HTR-8/SVneo (cell line): Measurements from ENCODE around the gene TAS1R3.
"Not testable (repeated sequence)": the region's sequence is repeated elsewhere in the genome, so short reads cannot be mapped to it uniquely, and the experiment has no call there.

Experiments used
- DNase-seq: peaks from one replicate; pipeline ENCODE4 v3.0.0; 2011; ENCODE audit warnings: low spot score, mixed read lengths; ENCODE audit not compliant: insufficient read length
- FAIRE-seq: peaks from 2 replicates; lab custom pipeline; 2011; peaks lifted over from hg19 to GRCh38; lab: Jason Lieb, UNC

The TAS1R3 gene

GRCh38 chr1:1361233-1361981 lies 30.3 kb downstream of the TAS1R3 start:
- FAIRE-seq (no peak), DNase-seq (no peak)

GRCh38 chr1:1361982-1362423 lies 30.9 kb downstream of the TAS1R3 start:
- no peak for DNase-seq

GRCh38 chr1:1364266-1364665 lies 33.2 kb downstream of the TAS1R3 start:
- FAIRE-seq (no peak), DNase-seq (no peak)

More at GRCh38 chr1:1361982-1362423, 30.9 kb downstream of the TAS1R3 start:
- FAIRE-seq, result peak; percentile 16

- FAIRE-seq, result peak; percentile 44
- DNase-seq, result no peak
These were observed 35.0 kb downstream of the TAS1R3 start for GRCh38 chr1:1365875-1366698.

GRCh38 chr1:1366699-1367066 lies 35.6 kb downstream of the TAS1R3 start:
- no peak for FAIRE-seq
- DNase-seq, result no peak

GRCh38 chr1:1367315-1367714 lies 36.2 kb downstream of the TAS1R3 start:
- DNase-seq (no peak), FAIRE-seq (no peak)

- FAIRE-seq, DNase-seq: not testable (repeated sequence)
These were observed 39.0 kb downstream of the TAS1R3 start for GRCh38 chr1:1370094-1370493.

- no peak for DNase-seq
- no peak for FAIRE-seq
These were observed 39.8 kb downstream of the TAS1R3 start for GRCh38 chr1:1370771-1371300.

- FAIRE-seq, result no peak
- no peak for DNase-seq
These were observed 40.3 kb downstream of the TAS1R3 start for GRCh38 chr1:1371364-1371745.

- DNase-seq (peak; percentile 78), FAIRE-seq (no peak)
These were observed 40.9 kb downstream of the TAS1R3 start for GRCh38 chr1:1371746-1372711.

- no peak for DNase-seq
These were observed 42.2 kb downstream of the TAS1R3 start for GRCh38 chr1:1373051-1373814.

GRCh38 chr1:1373815-1374588 lies 42.9 kb downstream of the TAS1R3 start:
- no peak for FAIRE-seq

More at GRCh38 chr1:1373051-1373814, 42.2 kb downstream of the TAS1R3 start:
- FAIRE-seq, result no peak

GRCh38 chr1:1374589-1374928 lies 43.5 kb downstream of the TAS1R3 start:
- no peak for FAIRE-seq
- DNase-seq, result no peak

More at GRCh38 chr1:1373815-1374588, 42.9 kb downstream of the TAS1R3 start:
- DNase-seq, result no peak

- peak; percentile 96 for DNase-seq
- FAIRE-seq, result peak; percentile 96
These were observed 44.0 kb downstream of the TAS1R3 start, which contains the start of gene AURKAIP1 for GRCh38 chr1:1374929-1375662. Gene AURKAIP1, minus strand, starts transcription at chr1:1375207. Its CDS starts 451 bp downstream, at chr1:1374756.

- FAIRE-seq, result no peak
- no peak for DNase-seq
These were observed 45.6 kb downstream of the TAS1R3 start for GRCh38 chr1:1376551-1377226.

GRCh38 chr1:1377540-1378205 lies 46.6 kb downstream of the TAS1R3 start:
- DNase-seq (no peak), FAIRE-seq (no peak)

GRCh38 chr1:1380860-1381259 lies 49.8 kb downstream of the TAS1R3 start:
- FAIRE-seq (no peak), DNase-seq (no peak)
